ENCODE data around the gene PGP. TPM values are rescaled to one million over a fixed set of nuclear protein-coding genes. Genes with fewer than 3 reads are reported as not detected.

PGP gene
- total and polyA plus RNA-seq, 2 of the 4 experiments (the other 2 are of a cell fraction), result 4.1 to 9.4 TPM

DNA sequence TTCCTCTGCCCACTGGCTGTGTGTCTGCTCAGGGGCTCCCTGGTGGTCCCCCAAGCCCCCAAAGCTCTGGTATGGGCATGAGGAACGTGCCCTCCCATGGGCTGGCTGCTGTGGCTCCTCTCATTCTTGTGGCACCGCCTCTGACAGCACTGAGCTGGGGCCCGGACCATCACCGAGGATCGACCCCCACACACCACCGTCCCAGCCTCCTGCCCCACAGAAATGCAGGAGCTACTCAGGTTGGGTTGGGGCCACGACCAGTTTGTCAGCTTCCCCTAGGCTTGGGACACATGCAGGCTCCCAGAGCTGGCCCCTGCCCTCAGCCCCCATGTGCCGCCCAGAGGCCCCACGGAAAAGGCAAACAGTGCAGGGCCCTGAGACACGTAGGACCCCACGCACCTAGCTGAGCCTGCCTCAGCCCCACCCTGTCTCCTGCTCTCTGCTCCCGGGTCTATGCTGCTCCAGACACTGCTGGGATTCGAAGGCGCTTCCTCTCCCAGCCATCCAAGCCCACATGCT, 15.0 kb downstream of the PGP start:
- Histone ChIP-seq H2BK15ac (ENCODE audit: low read depth, low read length) (no peak overlapping the region), H3K4me3 (ENCODE audit: insufficient read depth, low read depth, low read length) (no peak overlapping the region), H3K4ac (ENCODE audit: low read depth, low read length) (no peak overlapping the region), H3K23ac (ENCODE audit: low read depth, low read length) (no peak overlapping the region), H3K27me3 (ENCODE audit: control insufficient read depth, insufficient read depth, low read length) (peaks cover 53% of the 10 kb centered on the region), H4K8ac (ENCODE audit: low read depth in 2 of 2, low read length in 2 of 2) (no peak overlapping the region), H3K36me3 (ENCODE audit: control insufficient read depth, insufficient read depth, low read length) (no peaks in the 10 kb centered on the region), H2BK120ac (ENCODE audit: low read depth, low read length) (no peak overlapping the region), H3K9ac (ENCODE audit: low read depth, low read length) (no peak overlapping the region), H3K14ac (replicated peaks; ENCODE audit: low read depth, low read length) (no peak overlapping the region), H2BK20ac (ENCODE audit: low read depth, low read length) (no peak overlapping the region), H2BK5ac (ENCODE audit: low read depth, low read length, poor library complexity, severe bottlenecking) (no peak overlapping the region), H3K56ac (ENCODE audit: extremely low read depth, insufficient read depth, low read length) (no peak overlapping the region), H4K5ac (ENCODE audit: low read depth, low read length) (no peak overlapping the region), H2AK5ac (ENCODE audit: low read depth, low read length) (no peak overlapping the region), H3K27ac (ENCODE audit: insufficient read depth, low read length) (no peak overlapping the region), H2AFZ (replicated peaks; ENCODE audit: low read length, poor library complexity) (no peak overlapping the region), H4K91ac (ENCODE audit: insufficient read depth, low read depth, low read length) (no peak overlapping the region), H3K4me1 (ENCODE audit: control insufficient read depth, insufficient read depth, low read length) (0 out of 2 replicates have a peak, but pooled peaks cover under 1% of the 10 kb centered on the region), H4K20me1 (ENCODE audit: insufficient read depth, low read length) (no peaks in the 10 kb centered on the region; the same call in 1 of the 2 replicates), H2AK9ac (replicated peaks; ENCODE audit: low read depth, low read length, poor library complexity) (no peak overlapping the region), H3K9me1 (ENCODE audit: insufficient read depth, low read length) (peaks cover 2% of the 10 kb centered on the region; the same call in 1 of the 2 replicates), H3K9me3 (ENCODE audit: control insufficient read depth, insufficient read depth, low read length) (no peaks in the 10 kb centered on the region), H3K18ac (ENCODE audit: low read depth, low read length) (no peak overlapping the region), H3K79me1 (ENCODE audit: low read depth in 1 of 2, low read length in 2 of 2) (peaks cover 0 to 2% of the 10 kb centered on the region in 2 experiments; a peak in 1 of 4 replicates), H3K4me2 (ENCODE audit: low read depth, low read length) (no peak overlapping the region)
- in situ Hi-C loops (cut with MboI; ENCODE audit: low sequenced_read_pairs) (no loop called here), dilution Hi-C loops (cut with HindIII; ENCODE audit: low sequenced_read_pairs, unreplicated experiment) (no loop called here), intact Hi-C loops (cut with micrococcal nuclease) (no loop called here)
- ATAC-seq (ENCODE audit: low read depth) (no peak), DNase-seq (no peak)
- BruUV-seq (replicated peaks), result no TSS peak
- 59% methylated on average over 8 of the region's 14 CpGs; no CpG with 5 or more reads in 1 of the 2 experiments for WGBS, 2 experiments (ENCODE audit: extremely low coverage in 2 of 2, insufficient read length in 1 of 2)
- ChIA-PET POLR2A (ENCODE audit: unreplicated experiment) (no interaction called here), CTCF (no interaction called here)
- TF ChIP-seq FOS (IDR thresholded peaks at IDR 0.05; ENCODE audit: low read depth, low read length) (no peak), MAZ (IDR thresholded peaks at IDR 0.05; ENCODE audit: borderline replicate concordance, low read depth, low read length) (no peak), RCOR1 (IDR thresholded peaks at IDR 0.05; ENCODE audit: insufficient replicate concordance, low read length) (no peak), RAD21 (IDR thresholded peaks at IDR 0.05; ENCODE audit: low read length) (no peak), NFE2L2 (IDR thresholded peaks at IDR 0.05; ENCODE audit: low read depth, low read length) (no peak), CHD1 (IDR thresholded peaks at IDR 0.05; ENCODE audit: low read depth, low read length) (no peak), SMC3 (IDR thresholded peaks at IDR 0.05; ENCODE audit: low read depth, low read length) (no peak), RFX5 (IDR thresholded peaks at IDR 0.05; ENCODE audit: low read depth, low read length) (no peak), MXI1 (IDR thresholded peaks at IDR 0.05; ENCODE audit: borderline replicate concordance, low read depth, low read length) (no peak), MAFK (IDR thresholded peaks at IDR 0.05; ENCODE audit: low read depth, low read length) (no peak), BHLHE40 (IDR thresholded peaks at IDR 0.05; ENCODE audit: low read depth, low read length) (no peak)
- TF ChIP-seq, protein P1, sequence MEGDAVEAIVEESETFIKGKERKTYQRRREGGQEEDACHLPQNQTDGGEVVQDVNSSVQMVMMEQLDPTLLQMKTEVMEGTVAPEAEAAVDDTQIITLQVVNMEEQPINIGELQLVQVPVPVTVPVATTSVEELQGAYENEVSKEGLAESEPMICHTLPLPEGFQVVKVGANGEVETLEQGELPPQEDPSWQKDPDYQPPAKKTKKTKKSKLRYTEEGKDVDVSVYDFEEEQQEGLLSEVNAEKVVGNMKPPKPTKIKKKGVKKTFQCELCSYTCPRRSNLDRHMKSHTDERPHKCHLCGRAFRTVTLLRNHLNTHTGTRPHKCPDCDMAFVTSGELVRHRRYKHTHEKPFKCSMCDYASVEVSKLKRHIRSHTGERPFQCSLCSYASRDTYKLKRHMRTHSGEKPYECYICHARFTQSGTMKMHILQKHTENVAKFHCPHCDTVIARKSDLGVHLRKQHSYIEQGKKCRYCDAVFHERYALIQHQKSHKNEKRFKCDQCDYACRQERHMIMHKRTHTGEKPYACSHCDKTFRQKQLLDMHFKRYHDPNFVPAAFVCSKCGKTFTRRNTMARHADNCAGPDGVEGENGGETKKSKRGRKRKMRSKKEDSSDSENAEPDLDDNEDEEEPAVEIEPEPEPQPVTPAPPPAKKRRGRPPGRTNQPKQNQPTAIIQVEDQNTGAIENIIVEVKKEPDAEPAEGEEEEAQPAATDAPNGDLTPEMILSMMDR (conservative IDR thresholded peaks at IDR 0.05; ENCODE audit: low read depth, low read length), result no peak
- TF ChIP-seq, protein P2, sequence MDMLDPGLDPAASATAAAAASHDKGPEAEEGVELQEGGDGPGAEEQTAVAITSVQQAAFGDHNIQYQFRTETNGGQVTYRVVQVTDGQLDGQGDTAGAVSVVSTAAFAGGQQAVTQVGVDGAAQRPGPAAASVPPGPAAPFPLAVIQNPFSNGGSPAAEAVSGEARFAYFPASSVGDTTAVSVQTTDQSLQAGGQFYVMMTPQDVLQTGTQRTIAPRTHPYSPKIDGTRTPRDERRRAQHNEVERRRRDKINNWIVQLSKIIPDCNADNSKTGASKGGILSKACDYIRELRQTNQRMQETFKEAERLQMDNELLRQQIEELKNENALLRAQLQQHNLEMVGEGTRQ (IDR thresholded peaks at IDR 0.05; ENCODE audit: low read depth, low read length), result no peak
